OCI-LY7 (cell line): ENCODE data around the gene DIPK1A.

Experiments used
- CTCF ChIP-seq: fragments of 200-600 bp; sonication (generic); conservative IDR thresholded peaks from 2 replicates; pipeline ENCODE4 v1.5.1; 2014; ENCODE audit warnings: mild to moderate bottlenecking, antibody characterized with exemption, low read length, moderate library complexity, mixed read lengths
- EZH2phosphoT487 ChIP-seq: fragments of 200-600 bp; sonication (generic); IDR thresholded peaks from 2 replicates; pipeline ENCODE4 v1.6.1; 2018; ENCODE audit warnings: low read depth, borderline replicate concordance, mild to moderate bottlenecking, mixed run types, antibody characterized with exemption, low read length, moderate library complexity, mixed read lengths

- TF ChIP-seq CTCF (no peak), EZH2phosphoT487 (no peak)
These were observed 163.3 kb downstream of the DIPK1A start for GRCh38 chr1:92797961-92798360.
